HG03159 (cell line): ENCODE results near the gene LRFN2.

Experiments used
- ATAC-seq: cut with Tn5 transposase; IDR thresholded peaks from one replicate; pipeline ENCODE4 v1.9.1; 2021; ENCODE audit warnings: mild to moderate bottlenecking, moderate library complexity; ENCODE audit not compliant: unreplicated experiment

Gene LRFN2

GRCh38 chr6:40520678-40521077 lies 66.5 kb downstream of the LRFN2 start:
- ATAC-seq: no peak

- ATAC-seq: no peak
These were observed 67.1 kb downstream of the LRFN2 start for GRCh38 chr6:40520084-40520483.

GRCh38 chr6:40517654-40518053 lies 69.5 kb downstream of the LRFN2 start:
- no peak for ATAC-seq

GRCh38 chr6:40516429-40516828 lies 70.7 kb downstream of the LRFN2 start:
- ATAC-seq: no peak

- ATAC-seq: no peak
These were observed 74.8 kb downstream of the LRFN2 start for GRCh38 chr6:40512340-40512739.

- ATAC-seq: no peak
These were observed 75.3 kb downstream of the LRFN2 start for GRCh38 chr6:40511884-40512283.

GRCh38 chr6:40510442-40510841 lies 76.7 kb downstream of the LRFN2 start:
- no peak for ATAC-seq

GRCh38 chr6:40509716-40510260 lies 77.4 kb downstream of the LRFN2 start:
- ATAC-seq: no peak

- no peak for ATAC-seq
These were observed 78.1 kb downstream of the LRFN2 start for GRCh38 chr6:40509086-40509485.

- no peak for ATAC-seq
These were observed 80.2 kb downstream of the LRFN2 start for GRCh38 chr6:40506954-40507353.

GRCh38 chr6:40505191-40505810 lies 81.9 kb downstream of the LRFN2 start:
- no peak for ATAC-seq

- no peak for ATAC-seq
These were observed 82.9 kb downstream of the LRFN2 start for GRCh38 chr6:40504274-40504673.

GRCh38 chr6:40500227-40500626 lies 86.9 kb downstream of the LRFN2 start:
- ATAC-seq: no peak

- no peak for ATAC-seq
These were observed 87.9 kb downstream of the LRFN2 start for GRCh38 chr6:40499215-40499614.

- ATAC-seq: no peak
These were observed 89.0 kb downstream of the LRFN2 start for GRCh38 chr6:40498148-40498547.

GRCh38 chr6:40492187-40492586 lies 95.0 kb downstream of the LRFN2 start:
- ATAC-seq: no peak

GRCh38 chr6:40490508-40490907 lies 96.7 kb downstream of the LRFN2 start:
- no peak for ATAC-seq

GRCh38 chr6:40489798-40490197 lies 97.4 kb downstream of the LRFN2 start:
- ATAC-seq: no peak

GRCh38 chr6:40486576-40486975 lies 100.6 kb downstream of the LRFN2 start:
- no peak for ATAC-seq

- no peak for ATAC-seq
These were observed 101.4 kb downstream of the LRFN2 start for GRCh38 chr6:40485795-40486194.

- no peak for ATAC-seq
These were observed 101.9 kb downstream of the LRFN2 start for GRCh38 chr6:40485300-40485699.

GRCh38 chr6:40484066-40484465 lies 103.1 kb downstream of the LRFN2 start:
- ATAC-seq: no peak

GRCh38 chr6:40482532-40482931 lies 104.6 kb downstream of the LRFN2 start:
- ATAC-seq: no peak
